C4-2B (cell line): ENCODE results near the gene PIGT.

Experiments used
- H3K27ac ChIP-seq: fragments of 450-650 bp; 2 replicates; pipeline ENCODE4 v1.5.1; 2017
- CTCF ChIP-seq: fragments of 450-650 bp; conservative IDR thresholded peaks from 2 replicates; pipeline ENCODE4 v1.5.1; 2017; ENCODE audit warnings: mild to moderate bottlenecking
- ZFX ChIP-seq: fragments of 450-650 bp; IDR thresholded peaks from 2 replicates; pipeline ENCODE4 v1.6.1; 2017

PIGT gene

GRCh38 chr20:45419188-45420091, 3.5 kb downstream of the PIGT start:
- TF ChIP-seq ZFX: no peak
- no peak for TF ChIP-seq CTCF
- peak overlapping the region; percentile 74 for H3K27ac ChIP-seq

DNA sequence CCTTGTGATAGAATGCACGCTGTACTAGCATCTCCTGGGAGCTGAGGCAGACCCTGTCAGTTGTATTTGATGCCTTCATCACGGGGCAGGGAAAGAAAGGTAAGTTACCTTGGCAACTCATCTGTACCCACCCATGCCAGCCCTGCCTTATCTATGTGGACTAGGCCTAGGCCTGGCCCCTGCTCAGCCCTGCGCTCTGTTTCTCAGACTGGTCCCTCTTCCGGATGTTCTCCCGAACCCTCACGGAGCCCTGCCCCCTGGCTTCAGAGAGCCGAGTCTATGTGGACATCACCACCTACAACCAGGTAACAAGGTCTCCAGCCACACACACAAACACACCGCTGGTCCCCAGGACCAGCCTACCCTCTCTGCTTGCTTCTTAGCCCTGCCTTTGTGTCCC, 4.2 kb downstream of the PIGT start:
- TF ChIP-seq CTCF (no peak), ZFX (no peak)
- peak overlapping the region; percentile 74 for H3K27ac ChIP-seq

GRCh38 chr20:45423700-45424099, 7.8 kb downstream of the PIGT start:
- TF ChIP-seq ZFX (no peak), CTCF (no peak)
- no peak overlapping the region for H3K27ac ChIP-seq

DNA sequence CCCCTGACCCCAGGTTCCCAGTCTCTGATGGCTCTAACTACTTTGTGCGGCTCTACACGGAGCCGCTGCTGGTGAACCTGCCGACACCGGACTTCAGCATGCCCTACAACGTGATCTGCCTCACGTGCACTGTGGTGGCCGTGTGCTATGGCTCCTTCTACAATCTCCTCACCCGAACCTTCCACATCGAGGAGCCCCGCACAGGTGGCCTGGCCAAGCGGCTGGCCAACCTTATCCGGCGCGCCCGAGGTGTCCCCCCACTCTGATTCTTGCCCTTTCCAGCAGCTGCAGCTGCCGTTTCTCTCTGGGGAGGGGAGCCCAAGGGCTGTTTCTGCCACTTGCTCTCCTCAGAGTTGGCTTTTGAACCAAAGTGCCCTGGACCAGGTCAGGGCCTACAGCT, 9.6 kb downstream of the PIGT start:
- TF ChIP-seq ZFX (no peak), CTCF (no peak)

GRCh38 chr20:45426320-45427016, 10.5 kb downstream of the PIGT start:
- no peak for TF ChIP-seq ZFX
- TF ChIP-seq CTCF: no peak
- no peak overlapping the region for H3K27ac ChIP-seq

More for the DNA sequence above, 9.6 kb downstream of the PIGT start:
- no peak overlapping the region for H3K27ac ChIP-seq

- H3K27ac ChIP-seq: no peak overlapping the region
- TF ChIP-seq CTCF (no peak), ZFX (no peak)
Observed at GRCh38 chr20:45427236-45428149, 11.6 kb downstream of the PIGT start.
